ENCODE measurements around the gene SLAMF9. TPM values are rescaled to one million over a fixed set of nuclear protein-coding genes. Genes with fewer than 3 reads are reported as not detected.
A peak's percentile ranks its signal among the peaks of the same experiment; 100 is the strongest.

SLAMF9 gene
- total and polyA plus RNA-seq, 2 experiments from 2014 or later, result 0.48 TPM; not detected in 1

DNA sequence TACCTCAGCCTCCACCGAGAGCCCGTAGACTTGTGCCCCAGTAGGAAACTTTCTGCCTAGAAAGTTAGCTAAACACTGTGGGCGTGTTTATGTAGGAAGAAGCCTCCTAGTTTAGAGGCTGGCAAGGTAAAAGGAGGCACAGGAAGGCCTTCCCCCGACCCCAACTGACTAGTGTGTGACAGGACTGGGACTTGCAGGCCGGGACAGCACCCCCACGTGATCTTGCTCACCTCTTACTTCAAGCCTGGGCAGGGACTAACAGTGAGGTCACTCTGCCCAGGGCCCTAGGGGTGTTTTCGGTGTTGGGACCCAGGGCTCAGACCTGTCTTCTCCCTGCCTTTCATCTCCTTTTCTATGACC, 28.3 kb downstream of the SLAMF9 start:
- no peaks in the 10 kb centered on the region for H3K36me3 ChIP-seq (ENCODE audit: low read depth)
- H3F3A ChIP-seq (ENCODE audit: insufficient read depth), result peaks cover 4% of the 10 kb centered on the region
- H3K4me2 ChIP-seq (ENCODE audit: unreplicated experiment), result peak overlapping the region; percentile 84
- no peaks in the 10 kb centered on the region for H3K9me2 ChIP-seq (ENCODE audit: insufficient read depth)
- H3K27me3 ChIP-seq (replicated peaks; ENCODE audit: insufficient read depth), result no peaks in the 10 kb centered on the region
- peak overlapping the region; percentile 98 for H3K9ac ChIP-seq
- no peaks in the 10 kb centered on the region for H3K9me3 ChIP-seq (ENCODE audit: low read depth)
- no peaks in the 10 kb centered on the region for H4K20me1 ChIP-seq (ENCODE audit: insufficient read depth)
- no peak for DNase-seq
- peak overlapping the region; percentile 84 for H2AFZ ChIP-seq
- WGBS, 2 experiments (ENCODE audit: low coverage in 1 of 2, low lambda C conversion rate in 2 of 2, missing lambda C conversion rate in 2 of 2), result 9 to 11% methylated on average over 7 of the region's 7 CpGs
- in situ Hi-C loops (cut with MboI), result no loop called here
- peaks cover 23% of the 10 kb centered on the region for H3K4me1 ChIP-seq (ENCODE audit: insufficient read depth)
- H3K4me3 ChIP-seq, result peak overlapping the region; percentile 85
- peak overlapping the region; percentile 98 for H3K27ac ChIP-seq
- peaks cover 37% of the 10 kb centered on the region for H3K79me2 ChIP-seq (ENCODE audit: insufficient read depth)
- TF ChIP-seq EZH2 (IDR thresholded peaks at IDR 0.05; ENCODE audit: insufficient read depth, poor library complexity, severe bottlenecking), result no peak
- no peak for TF ChIP-seq EZH2phosphoT487 (IDR thresholded peaks at IDR 0.05; ENCODE audit: insufficient read depth, low read depth)

DNA sequence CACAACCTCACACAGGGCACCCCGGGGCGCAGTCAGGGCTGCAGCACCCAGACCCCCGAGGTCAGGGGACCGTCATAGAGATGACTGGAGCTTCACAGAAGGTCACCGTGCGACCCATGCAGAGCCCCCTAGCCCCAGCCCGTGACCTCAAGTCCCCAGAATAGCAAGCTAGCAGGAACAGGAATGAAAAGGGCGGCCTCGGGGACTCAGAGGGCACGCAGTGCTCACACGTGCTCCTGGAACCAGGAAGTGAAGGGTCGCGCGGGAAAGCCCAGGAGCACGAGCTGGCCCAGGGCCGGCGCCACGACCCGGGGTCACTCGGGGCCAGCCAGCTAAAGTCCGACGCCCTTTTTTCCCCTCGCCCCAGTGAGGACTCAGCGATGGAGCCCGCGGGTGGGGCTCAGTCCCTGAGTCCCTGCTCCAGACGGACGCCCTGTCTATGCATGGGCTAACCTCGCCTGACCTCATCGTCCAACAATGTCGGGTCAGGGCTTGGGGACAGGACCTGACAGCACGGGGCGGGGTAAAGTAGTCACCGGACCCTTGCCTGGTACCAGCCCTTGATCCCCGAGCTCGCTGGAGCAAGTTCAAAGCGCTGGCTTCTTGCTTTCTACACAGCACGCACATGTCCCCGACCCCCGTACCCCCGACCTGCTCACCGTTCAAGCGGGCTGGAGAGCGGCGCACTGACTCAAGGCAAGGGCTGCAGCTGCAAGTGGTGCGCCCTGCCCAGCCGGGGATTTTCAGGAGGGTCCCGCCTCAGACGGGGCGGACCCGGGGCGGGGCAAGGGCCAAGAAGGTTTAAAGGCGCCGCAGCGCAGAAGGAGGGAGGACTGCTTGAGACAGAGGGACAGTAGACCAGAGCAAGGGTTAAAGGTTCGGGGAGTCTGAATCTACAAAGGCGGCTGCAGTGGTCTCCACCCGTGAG, 29.0 kb downstream of the SLAMF9 start, which contains the start of gene TAGLN2:
TSS of gene TAGLN2 (minus strand) at position 717 of the 928 bp plus-strand sequence. CDS start 4,998 bp downstream, outside the sequence.
- no peaks in the 10 kb centered on the region for H4K20me1 ChIP-seq (ENCODE audit: insufficient read depth)
- no peaks in the 10 kb centered on the region for H3K36me3 ChIP-seq (ENCODE audit: low read depth)
- H3F3A ChIP-seq (ENCODE audit: insufficient read depth), result peaks cover 6% of the 10 kb centered on the region
- peak within 1 kb of the TSS; percentile 98 for H3K27ac ChIP-seq
- H3K4me2 ChIP-seq (ENCODE audit: unreplicated experiment), result peak within 1 kb of the TSS; percentile 95
- no peaks in the 10 kb centered on the region for H3K9me2 ChIP-seq (ENCODE audit: insufficient read depth)
- H3K9ac ChIP-seq, result peak within 1 kb of the TSS; percentile 98
- DNase-seq, result peak; percentile 95
- WGBS, 2 experiments (ENCODE audit: low coverage in 1 of 2, low lambda C conversion rate in 2 of 2, missing lambda C conversion rate in 2 of 2), result 0 to 1% methylated on average over 49 to 53 of the region's 58 CpGs
- no peak for TF ChIP-seq EZH2phosphoT487 (IDR thresholded peaks at IDR 0.05; ENCODE audit: insufficient read depth, low read depth)
- no peak for TF ChIP-seq EZH2 (IDR thresholded peaks at IDR 0.05; ENCODE audit: insufficient read depth, poor library complexity, severe bottlenecking)
- in situ Hi-C loops (cut with MboI), result no loop called here
- no peaks in the 10 kb centered on the region for H3K9me3 ChIP-seq (ENCODE audit: low read depth)
- H3K27me3 ChIP-seq (replicated peaks; ENCODE audit: insufficient read depth), result no peaks in the 10 kb centered on the region
- peaks cover 23% of the 10 kb centered on the region for H3K4me1 ChIP-seq (ENCODE audit: insufficient read depth)
- peak within 1 kb of the TSS; percentile 84 for H2AFZ ChIP-seq
- H3K4me3 ChIP-seq, result peak within 1 kb of the TSS; percentile 85
- H3K79me2 ChIP-seq (ENCODE audit: insufficient read depth), result peaks cover 44% of the 10 kb centered on the region

DNA sequence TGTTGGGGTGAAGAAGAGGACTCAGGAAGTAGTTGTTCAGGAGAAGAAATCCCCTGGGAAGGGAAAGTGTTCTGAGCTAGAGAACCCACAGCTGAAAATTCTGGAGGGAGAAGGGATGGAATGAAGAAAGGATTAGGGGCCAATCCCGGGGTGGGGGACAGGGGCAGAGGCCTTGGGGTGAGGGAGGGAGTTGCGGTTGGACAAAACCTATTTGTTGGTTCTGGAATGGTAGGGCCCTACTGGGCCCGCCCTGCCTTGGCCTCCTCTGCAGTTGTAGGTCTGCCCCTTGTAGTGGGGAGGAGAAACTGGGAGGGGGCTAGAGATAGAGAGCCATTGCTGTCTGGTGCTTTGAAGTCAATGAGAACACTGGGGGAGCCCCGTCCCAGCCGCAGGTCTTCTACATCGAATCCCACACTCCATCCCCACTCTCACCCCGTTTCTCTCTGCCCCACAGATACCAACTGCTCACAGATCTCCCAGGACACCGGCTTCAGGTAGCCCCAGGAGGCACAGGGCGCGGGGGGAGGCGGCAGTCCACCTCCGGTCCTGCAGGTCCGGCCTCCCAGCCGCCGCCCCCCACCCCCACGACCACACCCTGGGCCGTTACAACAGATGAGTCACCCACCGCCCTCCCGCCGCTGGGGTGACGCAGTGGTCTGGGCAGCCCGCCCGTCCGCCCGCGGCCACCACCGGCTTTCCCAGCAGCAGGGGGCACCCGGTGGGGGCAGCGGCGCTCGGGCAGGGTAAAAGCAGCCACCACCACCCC, 29.8 kb downstream of the SLAMF9 start:
- Histone ChIP-seq H4K20me1 (ENCODE audit: insufficient read depth) (no peaks in the 10 kb centered on the region), H3K79me2 (ENCODE audit: insufficient read depth) (peaks cover 52% of the 10 kb centered on the region), H3K4me1 (ENCODE audit: insufficient read depth) (peaks cover 23% of the 10 kb centered on the region), H3K4me3 (peak overlapping the region; percentile 85), H2AFZ (no peak overlapping the region), H3K4me2 (ENCODE audit: unreplicated experiment) (peak overlapping the region; percentile 95), H3K36me3 (ENCODE audit: low read depth) (peaks cover 8% of the 10 kb centered on the region; the same call in 1 of the 2 replicates), H3K27ac (peak overlapping the region; percentile 98), H3K9me3 (ENCODE audit: low read depth) (no peaks in the 10 kb centered on the region), H3F3A (ENCODE audit: insufficient read depth) (peaks cover 14% of the 10 kb centered on the region), H3K9me2 (ENCODE audit: insufficient read depth) (no peaks in the 10 kb centered on the region), H3K27me3 (replicated peaks; ENCODE audit: insufficient read depth) (no peaks in the 10 kb centered on the region), H3K9ac (peak overlapping the region; percentile 98)
- 0 to 1% methylated on average over 14 to 16 of the region's 31 CpGs for WGBS, 2 experiments (ENCODE audit: low coverage in 1 of 2, low lambda C conversion rate in 2 of 2, missing lambda C conversion rate in 2 of 2)
- peak; percentile 96 for DNase-seq
- no peak for TF ChIP-seq EZH2 (IDR thresholded peaks at IDR 0.05; ENCODE audit: insufficient read depth, poor library complexity, severe bottlenecking)
- no peak for TF ChIP-seq EZH2phosphoT487 (IDR thresholded peaks at IDR 0.05; ENCODE audit: insufficient read depth, low read depth)
- in situ Hi-C loops (cut with MboI), result no loop called here
